H1 (cell line): Measurements from ENCODE around the gene LY6G6C. TPM values are rescaled to one million over a fixed set of nuclear protein-coding genes. Genes with fewer than 3 reads are reported as not detected.

Experiments used
- CTCF ChIA-PET: fragments of 300-600 bp; sonication (Branson Sonifier 250); formaldehyde crosslinking; loops from one replicate; lab custom pipeline; 2021; ENCODE audit not compliant: partially characterized antibody; lab: Charles Lee
- POLR2A ChIA-PET: fragments of 300-600 bp; sonication (Branson Sonifier 250); formaldehyde crosslinking; loops from one replicate; lab custom pipeline; 2021; ENCODE audit warnings: inconsistent platforms; ENCODE audit not compliant: partially characterized antibody; lab: Charles Lee
- DNase-seq, 2 experiments: peaks; one replicate each; pipeline versions ENCODE4 v3.0.0 to v3.0.0-alpha.2; 2010 to 2022; ENCODE audit warnings: low spot score in 2 of 2, low read depth in 1 of 2, mixed read lengths in 1 of 2
- FAIRE-seq: peaks from 2 replicates; lab custom pipeline; 2011; peaks lifted over from hg19 to GRCh38; lab: Jason Lieb, UNC
- H2AFZ ChIP-seq: 2 replicates; pipeline ENCODE4 v1.8.1; 2012; ENCODE audit warnings: low read length, inconsistent platforms
- H2AK5ac ChIP-seq: 2 replicates; pipeline ENCODE4 v1.6.1; 2013; ENCODE audit warnings: low read depth, low read length
- H2BK120ac ChIP-seq: replicated peaks from 2 replicates; pipeline ENCODE3; 2013; ENCODE audit warnings: low read depth, low read length, inconsistent platforms
- H2BK12ac ChIP-seq: 2 replicates; pipeline ENCODE4 v1.6.1; 2013; ENCODE audit warnings: low read depth, low read length
- H2BK15ac ChIP-seq: 2 replicates; pipeline ENCODE4 v1.6.1; 2013; ENCODE audit warnings: low read length
- H2BK20ac ChIP-seq: 2 replicates; pipeline ENCODE4 v1.6.1; 2013; ENCODE audit warnings: low read length
- H2BK5ac ChIP-seq: 2 replicates; pipeline ENCODE4 v1.6.1; 2013; ENCODE audit warnings: low read depth, low read length
- H3K14ac ChIP-seq: 2 replicates; pipeline ENCODE4 v1.6.1; 2013; ENCODE audit warnings: inconsistent platforms; ENCODE audit not compliant: insufficient read length
- H3K18ac ChIP-seq: 2 replicates; pipeline ENCODE4 v1.6.1; 2013; ENCODE audit warnings: low read length; ENCODE audit errors: extremely low read depth
- H3K23ac ChIP-seq: 2 replicates; pipeline ENCODE4 v1.6.1; 2013; ENCODE audit warnings: inconsistent platforms; ENCODE audit not compliant: insufficient read length
- H3K23me2 ChIP-seq: 2 replicates; pipeline ENCODE4 v1.6.1; 2013; ENCODE audit warnings: low read depth, low read length
- H3K27ac ChIP-seq: 2 replicates; pipeline ENCODE4 v1.6.1; 2011; ENCODE audit warnings: low read depth, low read length, inconsistent platforms
- H3K27me3 ChIP-seq, 4 experiments: replicated peaks in 1 of 4; 1 replicate in 1 of 4; 2 replicates in 3 of 4; pipeline versions ENCODE4 v1.6.1 to v1.8.1; 2011 to 2013; ENCODE audit warnings: low read length in 3 of 4, mild to moderate bottlenecking in 3 of 4, inconsistent platforms in 2 of 4, mixed read lengths in 2 of 4, moderate library complexity in 1 of 4; ENCODE audit not compliant: control insufficient read depth in 3 of 4, insufficient read depth in 3 of 4; ENCODE audit errors: extremely low read depth in 1 of 4
- H3K36me3 ChIP-seq, 4 experiments: 2 replicates each; pipeline versions ENCODE4 v1.6.1 to v1.8.1; 2011 to 2013; ENCODE audit warnings: mild to moderate bottlenecking in 4 of 4, low read length in 3 of 4, moderate library complexity in 2 of 4, control low read depth in 1 of 4, inconsistent platforms in 1 of 4; ENCODE audit not compliant: insufficient read depth in 4 of 4, control insufficient read depth in 2 of 4
- H3K4ac ChIP-seq: replicated peaks from 2 replicates; pipeline ENCODE3; 2013; ENCODE audit warnings: low read length, low read depth, mixed read lengths, inconsistent platforms; ENCODE audit not compliant: insufficient read length
- H3K4me1 ChIP-seq, 4 experiments: replicated peaks in 1 of 4; 1 replicate in 1 of 4; 2 replicates in 3 of 4; pipeline versions ENCODE4 v1.6.1 to v1.8.1; 2011 to 2013; ENCODE audit warnings: low read length in 3 of 4, inconsistent platforms in 2 of 4, mixed read lengths in 1 of 4; ENCODE audit not compliant: insufficient read depth in 4 of 4, control insufficient read depth in 3 of 4
- H3K4me2 ChIP-seq, 2 experiments: 2 replicates each; pipeline versions ENCODE4 v1.6.1 to v1.8.1; 2011 to 2013; ENCODE audit warnings: low read depth in 2 of 2, low read length in 2 of 2, control low read depth in 1 of 2, inconsistent platforms in 1 of 2, mild to moderate bottlenecking in 1 of 2; ENCODE audit not compliant: insufficient read depth in 1 of 2
- H3K4me3 ChIP-seq, 4 experiments: fragments of 200-600, 300-600 bp in 1 of 4; sonication (generic), shearing (Covaris generic), sonication (Bioruptor Twin) in 1 of 4; 2 replicates each; pipeline versions ENCODE4 v1.5.1 to v1.8.1; 2011 to 2016; ENCODE audit warnings: low read length in 4 of 4, low read depth in 3 of 4, control low read depth in 2 of 4, inconsistent platforms in 2 of 4, mild to moderate bottlenecking in 2 of 4, mixed read lengths in 1 of 4, moderate library complexity in 1 of 4; ENCODE audit not compliant: insufficient read depth in 2 of 4; ENCODE audit errors: extremely low read depth in 1 of 4
- H3K56ac ChIP-seq: replicated peaks from 2 replicates; pipeline ENCODE3; 2013; ENCODE audit warnings: low read depth, mild to moderate bottlenecking, mixed read lengths, low read length, inconsistent platforms; ENCODE audit not compliant: insufficient read length
- H3K79me1 ChIP-seq: 2 replicates; pipeline ENCODE4 v1.6.1; 2013; ENCODE audit warnings: low read depth, low read length, control low read depth
- H3K79me2 ChIP-seq, 2 experiments: 2 replicates each; pipeline versions ENCODE4 v1.6.1 to v1.8.1; 2012 to 2013; ENCODE audit warnings: low read length in 2 of 2, mild to moderate bottlenecking in 2 of 2, inconsistent platforms in 1 of 2; ENCODE audit not compliant: insufficient read depth in 2 of 2, control insufficient read depth in 1 of 2
- H3K9ac ChIP-seq, 4 experiments: replicated peaks in 1 of 4; 1 replicate in 1 of 4; 2 replicates in 3 of 4; pipeline versions ENCODE4 v1.6.1 to v1.8.1; 2011 to 2013; ENCODE audit warnings: low read depth in 3 of 4, low read length in 3 of 4, control low read depth in 2 of 4, mild to moderate bottlenecking in 2 of 4, moderate library complexity in 2 of 4, inconsistent platforms in 1 of 4; ENCODE audit errors: extremely low read depth in 1 of 4
- H3K9me3 ChIP-seq, 2 experiments: 2 replicates each; pipeline versions ENCODE4 v1.6.1 to v1.8.1; 2012 to 2013; ENCODE audit warnings: mild to moderate bottlenecking in 2 of 2, moderate library complexity in 2 of 2, control low read depth in 1 of 2, inconsistent platforms in 1 of 2, low read depth in 1 of 2, low read length in 1 of 2, mixed read lengths in 1 of 2; ENCODE audit not compliant: insufficient read depth in 2 of 2
- H4K20me1 ChIP-seq, 2 experiments: replicated peaks in 1 of 2; 2 replicates each; pipeline versions ENCODE3 to v1.8.1; 2011 to 2013; ENCODE audit warnings: inconsistent platforms in 2 of 2, low read length in 2 of 2, mild to moderate bottlenecking in 1 of 2; ENCODE audit not compliant: insufficient read depth in 2 of 2, control insufficient read depth in 1 of 2
- H4K5ac ChIP-seq: 2 replicates; pipeline ENCODE4 v1.6.1; 2013; ENCODE audit warnings: low read length, low read depth, mixed read lengths, inconsistent platforms; ENCODE audit not compliant: insufficient read length
- H4K8ac ChIP-seq: 2 replicates; pipeline ENCODE4 v1.8.0; 2013; ENCODE audit warnings: mild to moderate bottlenecking, moderate library complexity, low read length, inconsistent platforms; ENCODE audit not compliant: insufficient read depth; ENCODE audit errors: extremely low read depth
- H4K91ac ChIP-seq: replicated peaks from 2 replicates; pipeline ENCODE3; 2013; ENCODE audit warnings: low read length, mixed read lengths, inconsistent platforms; ENCODE audit not compliant: insufficient read length
- JUND ChIP-seq: IDR thresholded peaks from 2 replicates; pipeline ENCODE4 v1.6.1; 2011; ENCODE audit warnings: mild to moderate bottlenecking, improper control_type of control experiment, low read length
- WGBS, 2 experiments: shearing (Covaris generic) in 1 of 2; methylation state at CpG; one replicate each; pipeline versions ENCODE4 v1.1.6 to v1.1.7; 2013 to 2015; ENCODE audit warnings: low lambda C conversion rate in 2 of 2, mixed read lengths in 2 of 2, inconsistent platforms in 1 of 2, low coverage in 1 of 2, missing lambda C conversion rate in 1 of 2; ENCODE audit not compliant: insufficient replicate concordance in 2 of 2, insufficient coverage in 1 of 2, insufficient read length in 1 of 2; ENCODE audit errors: extremely low coverage in 1 of 2, missing lambda C conversion rate in 1 of 2; 5-methylcytosine and 5-hydroxymethylcytosine counted together
- polyA plus RNA-seq, 7 experiments: library from polyadenylated mRNA; depleted of rRNA in 3 of 7; stranded (reverse) in 5 of 7; unstranded in 2 of 7; fragments of >200 nt in 5 of 7; fragments of 200-250 nt in 2 of 7; gene quantifications; 1 replicate in 5 of 7; 2 replicates in 1 of 7; 4 replicates in 1 of 7; pipeline versions ENCODE4 v1.2.1 to v1.2.3, GENCODE V29; 2011 to 2013; ENCODE audit warnings: missing spikeins in 2 of 7, mixed read lengths in 2 of 7
- total RNA-seq: library from RNA; stranded (reverse); fragmentation: NEBNext Ultra II Directional; extraction: Animal tissue kit (Norgen Biotek cat#: 25700); gene quantifications from 2 replicates; pipeline ENCODE4 v1.2.1, GENCODE V29; 2021

LY6G6C gene
- total and polyA plus RNA-seq, 2 of the 8 experiments (the other 6 are each of a cell fraction or from before 2014, with no cell fraction given) = 0.23 TPM; not detected in 1

DNA sequence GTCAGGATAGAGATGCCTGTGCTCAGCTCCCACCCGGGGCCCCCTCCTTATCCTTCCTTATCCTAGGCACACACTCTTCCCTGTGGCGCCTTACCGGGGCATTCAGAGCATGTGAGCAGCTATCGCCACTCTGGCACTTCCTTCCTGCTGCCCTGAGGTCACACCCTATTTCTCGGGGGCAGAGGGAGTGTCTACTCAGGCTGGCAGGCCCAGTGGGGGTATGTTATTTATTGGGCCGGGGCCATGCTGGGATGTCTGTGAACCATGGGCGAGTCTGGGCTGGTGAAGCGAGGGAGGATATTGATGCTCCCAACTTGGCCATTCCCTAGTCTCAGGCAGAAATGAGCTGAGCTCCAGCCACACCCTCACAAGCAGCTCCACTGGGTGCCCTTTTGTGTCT lies 10.3 kb downstream of the LY6G6C start:
- Histone ChIP-seq H3K27ac (no peak overlapping the region), H2AFZ (no peak overlapping the region), H3K36me3 (no peaks in the 10 kb centered on the region), H2BK15ac (no peak overlapping the region), H3K23me2 (peaks cover 3% of the 10 kb centered on the region; the same call in 1 of the 2 replicates), H4K20me1 (no peaks in the 10 kb centered on the region), H3K14ac (no peak overlapping the region), H3K56ac (no peak overlapping the region), H3K79me2 (no peaks in the 10 kb centered on the region), H3K4me2 (no peak overlapping the region), H2BK5ac (no peak overlapping the region), H3K4me3 (no peak overlapping the region), H2BK120ac (no peak overlapping the region), H3K9me3 (no peaks in the 10 kb centered on the region), H3K4ac (no peak overlapping the region), H2BK20ac (no peak overlapping the region), H3K79me1 (no peaks in the 10 kb centered on the region), H3K18ac (no peak overlapping the region), H3K23ac (no peak overlapping the region), H4K5ac (no peak overlapping the region), H4K91ac (no peak overlapping the region), H3K4me1 (peaks cover 11 to 18% (median 12%) of the 10 kb centered on the region in 4 experiments), H3K27me3 (no peaks in the 10 kb centered on the region; a peak in 1 of 7 replicates), H2BK12ac (peak overlapping the region; percentile 75; the same call in 1 of the 2 replicates), H3K9ac (no peak overlapping the region), H2AK5ac (no peak overlapping the region), H4K8ac (peak overlapping the region; percentile 23; the same call in 1 of the 2 replicates)
- FAIRE-seq = no peak
- TF ChIP-seq JUND = no peak
- DNase-seq = no peak
- WGBS, 2 experiments = 87% methylated on average over 8 of the region's 8 CpGs; no CpG with 5 or more reads in 1 of the 2 experiments
- POLR2A ChIA-PET = interaction anchor here (0.6 to 3.4 kb wide), 13 partner anchors 8 to 164 kb away, joined by 3 to 22 read pairs (median 4); partner anchors contain the start of genes ABHD16A, BAG6, DDAH2 and GPANK1
- CTCF ChIA-PET = interaction anchor here (0.8 to 5.7 kb wide), 11 partner anchors 12 to 128 kb away, joined by 3 to 39 read pairs (median 4); partner anchors contain the start of genes DDAH2 and LSM2
